Chondrocyte (in vitro differentiated cells): ENCODE results near the gene TAF6. TPM values are rescaled to one million over a fixed set of nuclear protein-coding genes. Genes with fewer than 3 reads are reported as not detected.

Experiments used
- DNase-seq: peaks from one replicate; pipeline ENCODE4 v3.0.0; 2021; ENCODE audit warnings: mixed read lengths, low spot score
- H3K27ac Mint-ChIP-seq: one replicate; pipeline ENCODE4 v1.8.0; 2021; ENCODE audit warnings: mild to moderate bottlenecking, moderate library complexity, mixed read lengths; ENCODE audit not compliant: unreplicated experiment
- H3K27me3 Mint-ChIP-seq: 2 replicates; pipeline ENCODE4 v1.8.0; 2021; ENCODE audit warnings: low read depth, mixed read lengths
- H3K36me3 Mint-ChIP-seq: 2 replicates; pipeline ENCODE4 v1.8.0; 2021; ENCODE audit warnings: low read depth, mixed read lengths
- H3K4me1 Mint-ChIP-seq: 2 replicates; pipeline ENCODE4 v1.8.0; 2021; ENCODE audit warnings: low read depth, mild to moderate bottlenecking, mixed read lengths
- H3K4me3 Mint-ChIP-seq: one replicate; pipeline ENCODE4 v1.8.0; 2021; ENCODE audit warnings: mild to moderate bottlenecking, moderate library complexity, mixed read lengths; ENCODE audit not compliant: unreplicated experiment
- H3K9me3 Mint-ChIP-seq: 2 replicates; pipeline ENCODE4 v1.8.0; 2021; ENCODE audit warnings: low read depth, mixed read lengths
- total RNA-seq: library from RNA; stranded (reverse); gene quantifications from 3 replicates; pipeline ENCODE4 v1.2.1, GENCODE V29; 2021
- TF ChIP-seq, protein P1 (sequence below): fragments of 200-600 bp; sonication (generic); IDR thresholded peaks from 2 replicates; pipeline ENCODE4 v1.5.0; 2021; ENCODE audit warnings: antibody characterized with exemption, mild to moderate bottlenecking, moderate library complexity

Gene TAF6
- total RNA-seq, 1 donor from 2014 or later: 54.9 TPM

DNA sequence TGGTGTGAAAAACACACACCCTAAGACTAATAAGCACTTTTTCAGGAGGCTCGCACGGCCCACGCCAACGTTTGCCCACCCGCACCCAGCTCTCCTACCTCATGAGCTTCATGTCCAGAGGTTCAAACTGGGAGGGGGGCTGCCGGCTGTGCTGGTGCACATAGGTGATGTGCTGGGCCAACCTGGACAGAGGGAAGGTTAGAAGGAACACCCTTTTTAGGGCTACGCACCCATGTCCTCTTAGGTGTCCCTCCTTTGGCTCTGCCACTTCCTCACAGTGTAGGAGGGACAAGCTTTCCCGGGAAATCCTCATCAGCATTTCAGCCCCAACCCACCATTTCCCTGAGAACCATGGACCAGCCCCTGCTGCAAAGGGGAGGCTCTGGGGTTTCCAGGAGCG is 23.9 kb downstream of the TAF6 start:
- TF ChIP-seq, protein P1, sequence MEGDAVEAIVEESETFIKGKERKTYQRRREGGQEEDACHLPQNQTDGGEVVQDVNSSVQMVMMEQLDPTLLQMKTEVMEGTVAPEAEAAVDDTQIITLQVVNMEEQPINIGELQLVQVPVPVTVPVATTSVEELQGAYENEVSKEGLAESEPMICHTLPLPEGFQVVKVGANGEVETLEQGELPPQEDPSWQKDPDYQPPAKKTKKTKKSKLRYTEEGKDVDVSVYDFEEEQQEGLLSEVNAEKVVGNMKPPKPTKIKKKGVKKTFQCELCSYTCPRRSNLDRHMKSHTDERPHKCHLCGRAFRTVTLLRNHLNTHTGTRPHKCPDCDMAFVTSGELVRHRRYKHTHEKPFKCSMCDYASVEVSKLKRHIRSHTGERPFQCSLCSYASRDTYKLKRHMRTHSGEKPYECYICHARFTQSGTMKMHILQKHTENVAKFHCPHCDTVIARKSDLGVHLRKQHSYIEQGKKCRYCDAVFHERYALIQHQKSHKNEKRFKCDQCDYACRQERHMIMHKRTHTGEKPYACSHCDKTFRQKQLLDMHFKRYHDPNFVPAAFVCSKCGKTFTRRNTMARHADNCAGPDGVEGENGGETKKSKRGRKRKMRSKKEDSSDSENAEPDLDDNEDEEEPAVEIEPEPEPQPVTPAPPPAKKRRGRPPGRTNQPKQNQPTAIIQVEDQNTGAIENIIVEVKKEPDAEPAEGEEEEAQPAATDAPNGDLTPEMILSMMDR: no peak
- H3K9me3 Mint-ChIP-seq: no peaks in the 10 kb centered on the region
- H3K27me3 Mint-ChIP-seq: no peaks in the 10 kb centered on the region
- H3K27ac Mint-ChIP-seq: no peak overlapping the region
- no peak for DNase-seq
- H3K4me3 Mint-ChIP-seq: no peak overlapping the region
- peaks cover 23% of the 10 kb centered on the region for H3K4me1 Mint-ChIP-seq
- peaks cover 60% of the 10 kb centered on the region for H3K36me3 Mint-ChIP-seq

DNA sequence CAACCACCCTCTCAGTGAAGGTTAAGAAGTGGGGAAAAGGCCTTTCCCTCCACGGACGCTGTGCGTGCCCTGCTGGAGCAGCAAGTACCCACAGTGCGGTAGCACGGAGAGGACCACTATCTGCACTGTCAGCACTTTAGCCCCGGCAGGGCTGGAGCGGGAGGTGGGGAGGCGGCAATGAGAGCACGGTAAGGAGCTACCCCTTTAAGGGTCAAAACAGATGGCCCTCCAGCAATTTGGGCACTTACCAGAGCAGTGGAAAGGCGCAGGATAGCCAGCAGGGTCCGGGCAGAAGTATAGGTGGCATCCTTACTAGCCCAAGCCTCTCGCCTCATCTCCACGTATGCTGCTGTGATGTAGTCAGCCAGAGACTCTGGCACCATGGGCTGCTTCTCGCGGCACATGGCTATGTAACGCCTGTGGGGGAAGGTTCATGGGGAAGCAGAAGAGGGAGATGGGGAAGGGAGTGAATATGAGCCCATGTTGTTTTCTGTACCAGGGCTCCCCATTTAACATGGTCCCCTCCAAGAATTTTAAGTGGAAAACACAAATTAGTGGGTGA is 25.2 kb downstream of the TAF6 start:
- H3K36me3 Mint-ChIP-seq: peaks cover 56% of the 10 kb centered on the region
- no peaks in the 10 kb centered on the region for H3K9me3 Mint-ChIP-seq
- peaks cover 19% of the 10 kb centered on the region for H3K4me1 Mint-ChIP-seq
- no peaks in the 10 kb centered on the region for H3K27me3 Mint-ChIP-seq
- TF ChIP-seq, protein P1: no peak
- no peak overlapping the region for H3K4me3 Mint-ChIP-seq
- DNase-seq: no peak
- no peak overlapping the region for H3K27ac Mint-ChIP-seq

DNA sequence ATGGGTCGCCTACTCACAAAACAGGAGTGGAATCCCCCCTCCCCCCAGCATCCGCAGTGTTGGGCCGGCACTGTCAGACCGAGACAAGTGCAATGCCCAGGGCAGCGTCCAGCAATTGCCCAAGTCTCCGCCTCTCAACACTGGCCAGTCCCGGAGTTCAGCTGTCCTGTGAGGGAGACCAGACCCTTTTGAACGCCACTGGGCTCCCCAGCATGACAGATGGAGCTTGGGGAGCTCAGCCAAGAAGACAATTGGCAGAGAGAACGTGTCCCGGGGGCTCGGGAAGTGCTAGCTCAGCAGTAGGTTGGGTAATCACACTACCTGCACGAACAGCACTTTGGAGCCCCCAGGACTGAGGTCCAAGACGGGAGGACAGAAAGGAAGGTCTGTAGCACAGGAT is 25.7 kb downstream of the TAF6 start:
- Mint-ChIP-seq H3K4me3 (no peak overlapping the region), H3K4me1 (peaks cover 15% of the 10 kb centered on the region), H3K9me3 (no peaks in the 10 kb centered on the region), H3K27ac (no peak overlapping the region), H3K27me3 (no peaks in the 10 kb centered on the region), H3K36me3 (peaks cover 51% of the 10 kb centered on the region)
- TF ChIP-seq, protein P1: no peak
- DNase-seq: no peak

DNA sequence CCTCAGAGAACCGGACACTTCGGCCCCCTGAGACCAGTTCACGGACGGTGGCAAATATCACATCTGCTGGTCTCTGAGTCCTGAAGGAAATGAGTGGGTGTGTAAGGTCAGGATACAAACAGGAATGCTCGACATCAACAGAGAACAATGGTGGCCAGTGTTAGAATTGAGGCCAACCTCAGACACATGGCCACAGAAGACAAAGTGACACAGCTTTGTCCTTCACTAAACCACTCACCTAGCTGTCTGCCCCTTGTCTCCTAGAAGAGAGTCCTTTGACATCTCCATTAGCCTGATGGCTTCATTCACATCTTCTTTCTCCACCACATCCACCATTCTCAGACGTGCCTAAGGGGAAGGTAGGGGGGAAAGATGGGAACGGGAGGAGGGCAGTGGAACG is 26.1 kb downstream of the TAF6 start:
- Mint-ChIP-seq H3K9me3 (no peaks in the 10 kb centered on the region), H3K27me3 (no peaks in the 10 kb centered on the region), H3K4me3 (no peak overlapping the region), H3K4me1 (peaks cover 17% of the 10 kb centered on the region), H3K27ac (no peak overlapping the region), H3K36me3 (peaks cover 48% of the 10 kb centered on the region)
- DNase-seq: no peak
- TF ChIP-seq, protein P1: no peak

DNA sequence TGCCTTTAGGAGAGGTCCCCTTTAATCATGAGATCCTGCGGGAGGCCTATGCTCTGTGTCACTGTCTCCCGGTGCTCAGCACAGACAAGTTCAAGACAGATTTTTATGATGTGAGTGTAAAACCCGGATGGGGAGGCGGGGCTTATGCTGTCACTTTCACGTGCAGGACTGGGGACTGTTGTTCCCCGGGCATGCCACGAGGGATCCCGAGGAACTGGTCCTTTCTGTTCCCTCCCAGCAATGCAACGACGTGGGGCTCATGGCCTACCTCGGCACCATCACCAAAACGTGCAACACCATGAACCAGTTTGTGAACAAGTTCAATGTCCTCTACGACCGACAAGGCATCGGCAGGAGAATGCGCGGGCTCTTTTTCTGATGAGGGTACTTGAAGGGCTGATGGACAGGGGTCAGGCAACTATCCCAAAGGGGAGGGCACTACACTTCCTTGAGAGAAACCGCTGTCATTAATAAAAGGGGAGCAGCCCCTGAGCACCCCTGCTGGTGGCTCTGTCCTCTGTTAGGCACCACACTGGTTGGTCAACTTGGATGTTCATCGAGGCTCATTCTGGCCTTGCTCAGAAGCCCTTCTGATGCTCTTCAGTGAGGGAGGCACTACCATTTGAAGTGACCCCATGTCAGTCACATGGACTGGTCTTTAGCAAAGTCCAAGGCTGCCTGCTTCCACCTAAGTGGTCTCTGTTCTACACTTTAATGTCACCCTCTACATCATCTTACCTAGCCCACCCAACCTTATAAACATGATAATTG is 27.6 kb downstream of the TAF6 start:
- Mint-ChIP-seq H3K4me3 (no peak overlapping the region), H3K27ac (peak overlapping the region; percentile 61), H3K36me3 (peaks cover 38% of the 10 kb centered on the region), H3K27me3 (no peaks in the 10 kb centered on the region), H3K4me1 (peaks cover 31% of the 10 kb centered on the region), H3K9me3 (no peaks in the 10 kb centered on the region)
- no peak for DNase-seq
- TF ChIP-seq, protein P1: peak; percentile 15
